Measurements from ENCODE around the gene ADCY9. TPM values are rescaled to one million over a fixed set of nuclear protein-coding genes. Genes with fewer than 3 reads are reported as not detected.

Gene ADCY9
- total RNA-seq, 2 donors from 2014 or later, result 1.2 to 3.3 TPM

DNA sequence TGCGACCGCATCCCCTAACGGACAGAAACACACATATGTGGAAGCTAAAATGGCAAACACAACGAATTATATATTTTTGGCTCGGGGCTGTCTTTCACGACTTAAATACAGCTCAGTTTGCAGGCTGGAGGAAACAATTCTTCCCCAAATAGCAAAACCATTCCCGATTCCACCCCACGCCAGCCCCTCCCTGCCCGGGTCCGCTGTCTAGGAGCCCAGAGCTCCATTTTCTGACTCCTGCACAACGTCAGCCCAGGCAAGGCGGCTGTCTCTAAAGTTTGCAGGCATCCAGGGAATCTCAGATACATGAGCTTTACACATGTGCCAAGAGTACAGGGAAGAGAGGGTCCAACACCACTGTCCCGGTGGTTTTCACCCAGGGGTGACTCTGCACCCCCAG lies 110.5 kb downstream of the ADCY9 start:
- Mint-ChIP-seq H3K36me3 (ENCODE audit: low read depth) (no peaks in the 10 kb centered on the region), H3K27me3 (ENCODE audit: insufficient read depth) (no peaks in the 10 kb centered on the region), H3K4me3 (no peak overlapping the region), H3K4me1 (peaks cover 6% of the 10 kb centered on the region), H3K9me3 (no peaks in the 10 kb centered on the region), H3K27ac (no peak overlapping the region)
- Histone ChIP-seq H3K9ac (ENCODE audit: extremely low read depth, low read length, poor library complexity, severe bottlenecking) (no peak overlapping the region), H3K9me3 (ENCODE audit: control insufficient read depth, low read length) (no peaks in the 10 kb centered on the region), H3K27me3 (ENCODE audit: control insufficient read depth, insufficient read depth, low read length, poor library complexity, severe bottlenecking) (no peaks in the 10 kb centered on the region), H3K4me3 (ENCODE audit: low read length) (no peak overlapping the region), H3K36me3 (ENCODE audit: control insufficient read depth, insufficient read depth, low read length) (no peaks in the 10 kb centered on the region), H3K27ac (ENCODE audit: low read depth, low read length) (no peak overlapping the region), H3K4me1 (ENCODE audit: control insufficient read depth, insufficient read depth, low read length) (no peaks in the 10 kb centered on the region)
- TF ChIP-seq, protein P1, sequence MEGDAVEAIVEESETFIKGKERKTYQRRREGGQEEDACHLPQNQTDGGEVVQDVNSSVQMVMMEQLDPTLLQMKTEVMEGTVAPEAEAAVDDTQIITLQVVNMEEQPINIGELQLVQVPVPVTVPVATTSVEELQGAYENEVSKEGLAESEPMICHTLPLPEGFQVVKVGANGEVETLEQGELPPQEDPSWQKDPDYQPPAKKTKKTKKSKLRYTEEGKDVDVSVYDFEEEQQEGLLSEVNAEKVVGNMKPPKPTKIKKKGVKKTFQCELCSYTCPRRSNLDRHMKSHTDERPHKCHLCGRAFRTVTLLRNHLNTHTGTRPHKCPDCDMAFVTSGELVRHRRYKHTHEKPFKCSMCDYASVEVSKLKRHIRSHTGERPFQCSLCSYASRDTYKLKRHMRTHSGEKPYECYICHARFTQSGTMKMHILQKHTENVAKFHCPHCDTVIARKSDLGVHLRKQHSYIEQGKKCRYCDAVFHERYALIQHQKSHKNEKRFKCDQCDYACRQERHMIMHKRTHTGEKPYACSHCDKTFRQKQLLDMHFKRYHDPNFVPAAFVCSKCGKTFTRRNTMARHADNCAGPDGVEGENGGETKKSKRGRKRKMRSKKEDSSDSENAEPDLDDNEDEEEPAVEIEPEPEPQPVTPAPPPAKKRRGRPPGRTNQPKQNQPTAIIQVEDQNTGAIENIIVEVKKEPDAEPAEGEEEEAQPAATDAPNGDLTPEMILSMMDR (conservative IDR thresholded peaks at IDR 0.05), result no peak
- no peak for DNase-seq
- WGBS, 2 experiments (ENCODE audit: insufficient coverage in 1 of 2, insufficient read length in 1 of 2), result 92 to 100% methylated on average over 11 to 13 of the region's 13 CpGs

- H3K36me3 ChIP-seq (ENCODE audit: control insufficient read depth, insufficient read depth, low read length), result no peaks in the 10 kb centered on the region
- H3K4me3 ChIP-seq (ENCODE audit: low read length), result no peak overlapping the region
- no peaks in the 10 kb centered on the region for H3K9me3 ChIP-seq (ENCODE audit: control insufficient read depth, low read length)
- no peak for DNase-seq
- H3K4me1 Mint-ChIP-seq, result peaks cover 6% of the 10 kb centered on the region
- no peak overlapping the region for H3K4me3 Mint-ChIP-seq
- H3K4me1 ChIP-seq (ENCODE audit: control insufficient read depth, insufficient read depth, low read length), result no peaks in the 10 kb centered on the region
- TF ChIP-seq, protein P1 (conservative IDR thresholded peaks at IDR 0.05), result no peak
- 91 to 92% methylated on average over 7 to 9 of the region's 9 CpGs for WGBS, 2 experiments (ENCODE audit: insufficient coverage in 1 of 2, insufficient read length in 1 of 2)
- H3K9ac ChIP-seq (ENCODE audit: extremely low read depth, low read length, poor library complexity, severe bottlenecking), result no peak overlapping the region
- no peaks in the 10 kb centered on the region for H3K27me3 ChIP-seq (ENCODE audit: control insufficient read depth, insufficient read depth, low read length, poor library complexity, severe bottlenecking)
- no peaks in the 10 kb centered on the region for H3K36me3 Mint-ChIP-seq (ENCODE audit: low read depth)
- no peak overlapping the region for H3K27ac ChIP-seq (ENCODE audit: low read depth, low read length)
- no peaks in the 10 kb centered on the region for H3K27me3 Mint-ChIP-seq (ENCODE audit: insufficient read depth)
- H3K9me3 Mint-ChIP-seq, result no peaks in the 10 kb centered on the region
- H3K27ac Mint-ChIP-seq, result no peak overlapping the region
These were observed 111.0 kb downstream of the ADCY9 start for GRCh38 chr16:4005281-4005680.

- Mint-ChIP-seq H3K27ac (no peak overlapping the region), H3K4me1 (peaks cover 10% of the 10 kb centered on the region), H3K4me3 (no peak overlapping the region), H3K27me3 (ENCODE audit: insufficient read depth) (no peaks in the 10 kb centered on the region), H3K9me3 (no peaks in the 10 kb centered on the region), H3K36me3 (ENCODE audit: low read depth) (no peaks in the 10 kb centered on the region)
- Histone ChIP-seq H3K9me3 (ENCODE audit: control insufficient read depth, low read length) (no peaks in the 10 kb centered on the region), H3K27me3 (ENCODE audit: control insufficient read depth, insufficient read depth, low read length, poor library complexity, severe bottlenecking) (no peaks in the 10 kb centered on the region), H3K36me3 (ENCODE audit: control insufficient read depth, insufficient read depth, low read length) (no peaks in the 10 kb centered on the region), H3K4me3 (ENCODE audit: low read length) (no peak overlapping the region), H3K4me1 (ENCODE audit: control insufficient read depth, insufficient read depth, low read length) (no peaks in the 10 kb centered on the region), H3K9ac (ENCODE audit: extremely low read depth, low read length, poor library complexity, severe bottlenecking) (no peak overlapping the region), H3K27ac (ENCODE audit: low read depth, low read length) (no peak overlapping the region)
- 89 to 97% methylated on average over 6 of the region's 7 CpGs for WGBS, 2 experiments (ENCODE audit: insufficient coverage in 1 of 2, insufficient read length in 1 of 2)
- DNase-seq, result no peak
- TF ChIP-seq, protein P1 (conservative IDR thresholded peaks at IDR 0.05), result no peak
These were observed 112.0 kb downstream of the ADCY9 start for GRCh38 chr16:4004206-4004605.

Data from endodermal cell (in vitro differentiated cells).